ENCODE measurements around the gene ITPR3.

GRCh38 chr6:33720998-33721397 lies 99.9 kb downstream of the ITPR3 start:
- TF ChIP-seq POLR2A (IDR thresholded peaks at IDR 0.05): no peak
- TF ChIP-seq CTCF (IDR thresholded peaks at IDR 0.05): no peak
- TF ChIP-seq POLR2AphosphoS5 (IDR thresholded peaks at IDR 0.05): no peak
- TF ChIP-seq EP300 (IDR thresholded peaks at IDR 0.05; ENCODE audit: low read depth): no peak

Measured in transverse colon (tissue), 4 donors.